ENCODE data around the gene MEF2B.
"Not testable (repeated sequence)": the region's sequence is repeated elsewhere in the genome, so short reads cannot be mapped to it uniquely, and the experiment has no call there.

MEF2B gene

GRCh38 chr19:19154768-19155494 is 15.1 kb downstream of the MEF2B start:
- DNase-seq: no peak

DNA sequence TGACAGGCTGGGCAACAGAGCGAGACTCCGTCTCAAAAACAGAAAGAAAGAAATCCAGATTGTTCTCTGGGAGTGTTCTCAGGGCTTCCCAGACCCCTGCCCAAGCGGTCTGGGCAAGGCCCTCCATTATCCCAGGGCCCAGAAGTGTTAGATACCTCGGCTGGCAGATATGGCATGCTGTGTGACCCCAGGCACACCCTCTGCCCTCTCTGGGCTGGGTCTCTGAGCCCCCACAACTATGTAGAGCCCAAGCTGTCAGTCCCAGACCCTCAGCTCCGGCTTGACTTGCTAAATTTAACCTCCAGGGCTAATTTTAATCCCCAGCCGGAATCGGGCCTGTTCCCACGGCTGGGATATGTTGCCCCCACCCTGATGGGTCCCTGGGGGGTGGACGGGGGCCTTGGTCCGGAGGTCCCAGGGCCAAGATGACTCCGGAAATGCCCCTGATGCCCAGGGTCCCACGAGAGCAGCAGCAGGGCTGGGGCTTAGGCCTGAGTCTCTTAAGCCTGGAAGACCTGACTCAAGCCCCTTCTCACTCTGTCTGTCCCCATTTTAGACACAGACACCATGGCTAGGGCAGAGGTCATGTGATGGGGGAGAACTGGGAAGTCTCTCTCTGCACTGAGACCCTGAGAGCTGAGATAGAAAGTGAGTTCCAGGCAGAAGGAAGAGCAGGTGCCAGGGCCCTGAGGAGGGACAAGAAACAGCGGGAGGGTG is 17.2 kb downstream of the MEF2B start:
- DNase-seq: no peak

DNA sequence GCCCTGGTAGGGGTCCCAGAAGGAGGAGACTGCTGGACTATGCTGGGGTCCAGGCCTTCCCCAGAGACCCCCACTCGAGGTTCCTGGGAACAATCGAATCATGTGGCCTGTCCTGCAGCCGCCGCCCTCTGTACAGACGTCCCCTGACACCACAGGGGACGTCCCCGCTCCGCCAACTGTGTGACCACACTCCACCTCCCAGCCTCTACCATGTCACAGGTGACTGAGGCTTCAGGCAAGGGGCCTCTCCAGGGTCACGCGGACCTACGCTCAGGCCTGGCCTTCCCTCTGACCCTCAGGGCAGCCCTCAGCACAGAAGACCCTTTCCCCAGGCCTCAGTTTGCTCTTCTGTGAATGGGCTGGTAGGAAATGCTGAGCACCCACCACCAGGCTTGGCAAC is 18.6 kb downstream of the MEF2B start:
- no peak for DNase-seq

GRCh38 chr19:19149435-19149834 is 20.6 kb downstream of the MEF2B start:
- DNase-seq: no peak

DNA sequence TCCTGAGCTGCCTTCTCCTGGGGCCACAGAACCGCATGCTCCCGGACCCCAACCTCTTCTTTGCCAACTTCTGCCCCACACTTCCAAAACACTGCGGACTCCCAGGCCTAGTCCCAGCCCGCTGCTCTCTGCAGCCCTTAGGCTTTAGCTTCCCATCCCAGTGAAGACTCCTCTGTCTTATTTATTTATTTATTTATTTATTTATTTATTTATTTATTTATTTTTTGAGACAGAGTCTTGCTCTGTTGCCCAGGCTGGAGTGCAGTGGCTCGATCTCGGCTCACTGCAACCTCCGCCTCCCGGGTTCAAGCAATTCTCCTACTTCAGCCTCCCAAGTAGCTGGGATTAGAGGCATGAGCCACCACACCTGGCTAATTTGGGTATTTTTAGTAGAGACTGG is 21.6 kb downstream of the MEF2B start:
- not testable (repeated sequence) for DNase-seq

DNA sequence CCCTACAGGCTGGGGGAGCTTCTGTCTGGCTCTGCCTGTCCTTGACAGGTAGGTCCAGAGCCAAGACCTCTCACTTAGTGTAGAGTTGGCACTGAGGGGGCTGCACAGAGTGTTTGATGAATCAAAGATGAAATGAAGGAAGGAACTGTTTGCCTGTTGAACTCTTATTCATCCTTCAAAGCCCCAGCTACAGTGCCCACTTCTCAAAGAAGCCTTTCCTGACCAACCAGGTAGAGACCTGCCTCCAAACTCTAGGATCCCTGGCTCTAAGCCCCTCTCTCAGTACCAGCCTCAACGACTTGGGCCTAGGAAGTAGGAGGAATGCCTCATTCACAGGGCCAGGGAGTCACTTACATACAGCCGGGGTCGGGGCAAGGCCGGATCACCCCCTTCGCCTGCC is 22.7 kb downstream of the MEF2B start:
- no peak for DNase-seq

DNA sequence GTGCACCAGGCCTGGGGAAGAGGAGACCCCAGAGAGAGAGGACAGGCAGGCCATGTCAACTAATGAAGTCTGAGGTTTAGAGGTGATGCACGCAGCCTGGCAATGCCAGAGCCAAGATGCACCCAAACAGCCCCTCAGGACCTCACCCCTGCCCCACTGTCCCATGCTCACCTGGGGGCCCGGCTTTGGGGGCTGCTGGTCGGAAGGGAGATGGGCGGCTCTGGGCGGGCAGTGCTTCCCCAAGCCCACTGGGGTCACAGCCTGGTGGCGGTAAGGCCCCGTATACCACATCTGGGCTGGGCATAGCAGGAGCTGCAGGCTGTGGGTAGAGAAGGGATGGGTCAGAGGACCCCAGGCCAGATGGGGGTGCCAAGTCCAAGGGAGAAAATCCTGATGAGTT is 23.2 kb downstream of the MEF2B start:
- no peak for DNase-seq

- peak; percentile 87 for DNase-seq
These were observed 24.1 kb downstream of the MEF2B start for GRCh38 chr19:19145684-19146608.

DNA sequence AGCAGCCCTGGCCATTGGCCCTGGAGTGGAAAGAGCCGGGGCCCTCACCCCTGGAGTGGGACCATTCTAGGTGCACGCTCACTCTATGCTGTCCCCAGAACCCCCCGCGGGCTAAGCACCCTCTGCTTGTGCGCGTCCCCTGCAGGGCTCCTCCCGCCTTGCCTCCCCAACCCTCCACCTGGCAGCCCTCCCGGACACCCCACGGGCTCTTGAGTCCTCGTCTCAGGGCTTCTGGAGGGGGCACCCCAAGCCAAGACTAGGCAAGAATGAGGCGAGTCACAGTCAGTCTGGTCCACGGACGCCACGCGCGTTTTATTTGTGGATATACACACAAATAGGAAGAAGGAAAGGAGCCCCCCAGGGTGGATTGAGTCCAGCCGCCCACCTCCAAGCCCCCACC is 24.8 kb downstream of the MEF2B start:
- no peak for DNase-seq

GRCh38 chr19:19142347-19142746 is 27.7 kb downstream of the MEF2B start:
- DNase-seq: no peak

GRCh38 chr19:19140476-19140875 is 29.6 kb downstream of the MEF2B start:
- no peak for DNase-seq

GRCh38 chr19:19139876-19140229 is 30.2 kb downstream of the MEF2B start:
- no peak for DNase-seq

GRCh38 chr19:19138109-19138981 is 31.7 kb downstream of the MEF2B start, which contains the start of gene TMEM161A:
Gene TMEM161A (minus strand): TSS chr19:19138478. CDS start chr19:19138428, 50 bp downstream.
- DNase-seq: peak; percentile 99

- DNase-seq: no peak
These were observed 32.4 kb downstream of the MEF2B start for GRCh38 chr19:19137556-19138108.

- DNase-seq: not testable (repeated sequence)
These were observed 34.4 kb downstream of the MEF2B start for GRCh38 chr19:19135713-19136112.

GRCh38 chr19:19134687-19135158 is 35.3 kb downstream of the MEF2B start:
- no peak for DNase-seq

DNA sequence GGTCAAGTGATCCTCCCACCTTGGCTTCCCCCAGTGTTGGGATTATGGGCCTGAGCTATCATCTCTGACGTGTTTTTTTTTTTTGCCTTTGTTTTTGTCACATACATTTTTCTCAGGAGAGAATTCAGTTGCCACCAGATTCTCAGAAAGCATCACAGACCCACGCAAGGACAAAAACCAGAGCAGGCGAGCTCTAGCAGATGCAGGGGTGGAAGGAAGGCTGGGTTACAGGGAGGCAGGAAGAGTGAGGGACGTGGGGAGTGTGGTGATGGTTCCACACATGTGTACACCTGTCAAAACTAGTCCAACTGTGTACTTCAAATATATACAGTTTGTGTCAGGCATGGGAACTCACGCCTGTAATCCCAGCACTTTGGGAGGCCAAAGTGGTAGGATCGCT is 36.1 kb downstream of the MEF2B start:
- no peak for DNase-seq

DNA sequence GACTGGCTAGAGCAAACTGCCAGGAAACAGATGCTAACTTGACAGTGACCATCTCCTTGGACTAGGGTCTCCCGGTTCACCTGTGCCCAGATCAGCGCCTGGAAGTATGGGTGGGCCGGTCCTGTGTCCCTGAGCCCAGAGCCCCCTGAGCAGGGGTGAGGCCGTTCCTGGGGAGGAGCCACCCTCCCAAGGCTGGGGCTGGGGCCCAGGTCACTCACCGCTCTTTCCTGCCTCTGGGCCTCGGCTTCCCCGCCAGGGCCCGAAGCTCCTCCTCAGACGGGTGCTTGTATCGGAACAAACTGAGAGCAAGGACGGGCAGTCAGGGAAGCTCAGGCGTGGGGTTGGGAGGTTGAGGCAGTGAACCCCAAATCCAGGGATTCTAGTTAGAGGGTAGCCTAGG is 37.2 kb downstream of the MEF2B start:
- no peak for DNase-seq

DNA sequence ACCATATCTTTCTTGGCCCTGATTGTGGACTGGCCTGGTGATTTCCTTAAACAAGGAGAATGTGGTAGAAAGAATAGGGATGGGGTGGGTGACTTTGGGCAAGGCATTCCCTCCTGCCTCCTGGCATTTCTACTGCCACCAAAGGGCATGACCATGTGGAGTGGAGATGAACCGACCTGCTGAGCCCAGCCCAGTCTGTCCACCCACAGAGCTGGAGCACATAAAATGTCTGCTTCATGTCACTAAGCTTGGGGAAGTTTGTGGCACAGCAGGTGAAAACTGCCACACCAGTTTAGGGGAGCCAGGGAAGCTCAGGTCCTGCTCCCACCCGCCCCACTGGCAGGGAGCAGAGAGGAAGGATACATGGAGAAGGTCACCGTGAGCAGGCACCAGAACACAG is 38.1 kb downstream of the MEF2B start:
- no peak for DNase-seq

DNA sequence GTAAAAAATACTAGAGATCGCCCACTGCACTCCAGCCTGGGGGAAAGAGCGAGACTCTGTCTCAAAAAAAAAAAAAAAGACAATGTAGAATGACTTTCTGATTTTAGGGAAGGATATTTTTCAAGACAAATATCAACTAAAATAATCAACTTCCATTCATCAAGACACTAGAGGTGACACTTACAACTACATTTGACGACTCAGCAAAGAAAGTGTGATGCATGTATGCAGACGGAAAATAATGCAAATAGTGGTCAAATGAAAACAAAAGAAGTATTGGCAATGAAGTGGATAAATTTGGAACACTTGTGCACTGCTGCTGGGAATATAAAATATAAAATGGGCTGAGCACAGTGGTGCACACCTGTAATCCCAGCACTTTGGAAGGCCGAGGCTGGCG is 44.0 kb downstream of the MEF2B start:
- no peak for DNase-seq

- DNase-seq: no peak
These were observed 46.7 kb downstream of the MEF2B start for GRCh38 chr19:19123386-19123785.

GRCh38 chr19:19122902-19123301 is 47.2 kb downstream of the MEF2B start:
- DNase-seq: no peak

Data from islet precursor cell (in vitro differentiated cells).